GM19324 (cell line): ENCODE results near the gene LRRC8A.
"Not testable (repeated sequence)": the region's sequence is repeated elsewhere in the genome, so short reads cannot be mapped to it uniquely, and the experiment has no call there.

ENCODE experiments used
- ATAC-seq: cut with Tn5 transposase; IDR thresholded peaks from one replicate; pipeline ENCODE4 v1.9.1; 2021; ENCODE audit warnings: mild to moderate bottlenecking, moderate library complexity; ENCODE audit not compliant: unreplicated experiment, low FRiP score

Gene LRRC8A

DNA sequence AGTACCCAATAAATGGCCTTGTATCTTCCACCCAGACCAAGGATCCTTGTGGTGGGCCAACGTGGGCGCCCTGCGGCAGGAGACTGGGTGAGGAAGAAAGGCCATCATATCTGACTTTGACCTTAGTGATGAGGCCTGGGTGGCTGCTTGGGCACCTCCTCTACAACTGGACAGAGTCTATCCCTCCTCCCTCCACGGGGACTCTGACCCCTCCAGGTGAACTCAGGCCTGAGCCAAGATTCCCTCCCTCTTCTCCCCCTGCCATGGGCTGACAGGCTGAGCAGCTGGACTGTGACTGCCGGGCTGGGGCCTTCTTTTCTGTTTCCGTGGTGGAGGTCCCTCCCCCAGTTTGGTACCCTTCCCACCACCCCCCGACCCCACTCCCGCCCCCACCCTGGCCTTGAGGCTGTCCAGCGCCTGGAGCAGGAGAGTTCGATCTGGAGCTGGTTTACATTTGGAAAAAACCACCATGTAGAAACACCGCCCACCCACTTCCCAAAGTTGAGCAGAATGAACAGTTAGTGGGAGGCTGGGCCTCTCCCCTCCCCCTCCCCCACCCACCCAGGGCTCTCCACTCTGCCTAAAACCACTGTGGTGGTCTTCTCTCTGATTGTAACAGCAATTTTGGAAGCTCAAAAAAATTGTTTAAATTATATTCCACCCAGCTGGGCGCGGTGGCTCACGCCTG is 37.6 kb downstream of the LRRC8A start:
- ATAC-seq: no peak

- no peak for ATAC-seq
These were observed 38.6 kb downstream of the LRRC8A start, which contains the start of gene PHYHD1 for GRCh38 chr9:128920381-128921058. PHYHD1 (plus strand) TSS chr9:128920982; CDS start chr9:128922324, 1,342 bp downstream.

DNA sequence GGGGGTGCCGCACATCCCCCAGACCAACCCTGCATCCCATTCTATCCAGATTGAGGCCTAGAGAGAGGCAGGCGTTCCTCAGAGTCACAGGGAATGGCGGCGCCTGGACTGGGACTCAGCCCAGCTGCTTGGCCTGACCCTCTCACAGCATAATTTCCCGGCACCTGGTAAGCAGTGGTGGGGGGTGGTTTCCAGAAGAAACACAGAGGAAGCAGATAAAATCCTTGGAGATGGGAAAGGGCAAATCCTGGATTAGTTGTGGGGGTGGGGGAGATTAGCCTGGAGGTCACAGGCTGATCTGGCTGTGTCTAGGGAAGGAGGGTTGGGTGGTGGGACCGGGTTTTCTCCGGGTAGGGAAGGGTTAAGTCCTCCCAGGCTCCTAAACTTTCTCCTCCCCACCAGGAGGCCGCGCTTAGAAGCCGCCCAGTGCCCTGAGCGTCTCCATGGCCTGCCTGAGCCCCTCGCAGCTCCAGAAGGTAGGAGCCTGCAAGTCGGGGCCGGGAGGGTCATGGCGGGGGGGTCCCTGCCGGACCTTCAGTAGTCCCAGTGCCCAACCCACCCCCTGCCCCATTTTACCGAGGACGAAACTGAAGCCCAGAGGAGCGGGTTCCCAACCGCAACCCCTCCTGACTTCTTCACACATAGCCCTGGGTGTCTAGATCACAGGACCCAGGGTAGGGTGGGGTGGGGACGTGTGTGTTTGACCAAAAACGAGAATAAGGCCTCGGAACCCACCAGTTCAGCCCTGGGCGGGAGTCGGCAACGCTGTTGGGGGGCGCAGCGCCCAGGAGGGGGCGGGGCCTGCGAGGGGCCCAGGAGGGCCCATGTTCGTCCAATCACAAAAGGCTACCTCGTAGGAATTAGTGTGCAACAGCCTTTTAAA is 40.2 kb downstream of the LRRC8A start:
- no peak for ATAC-seq

- no peak for ATAC-seq
These were observed 41.6 kb downstream of the LRRC8A start for GRCh38 chr9:128923493-128923883.

DNA sequence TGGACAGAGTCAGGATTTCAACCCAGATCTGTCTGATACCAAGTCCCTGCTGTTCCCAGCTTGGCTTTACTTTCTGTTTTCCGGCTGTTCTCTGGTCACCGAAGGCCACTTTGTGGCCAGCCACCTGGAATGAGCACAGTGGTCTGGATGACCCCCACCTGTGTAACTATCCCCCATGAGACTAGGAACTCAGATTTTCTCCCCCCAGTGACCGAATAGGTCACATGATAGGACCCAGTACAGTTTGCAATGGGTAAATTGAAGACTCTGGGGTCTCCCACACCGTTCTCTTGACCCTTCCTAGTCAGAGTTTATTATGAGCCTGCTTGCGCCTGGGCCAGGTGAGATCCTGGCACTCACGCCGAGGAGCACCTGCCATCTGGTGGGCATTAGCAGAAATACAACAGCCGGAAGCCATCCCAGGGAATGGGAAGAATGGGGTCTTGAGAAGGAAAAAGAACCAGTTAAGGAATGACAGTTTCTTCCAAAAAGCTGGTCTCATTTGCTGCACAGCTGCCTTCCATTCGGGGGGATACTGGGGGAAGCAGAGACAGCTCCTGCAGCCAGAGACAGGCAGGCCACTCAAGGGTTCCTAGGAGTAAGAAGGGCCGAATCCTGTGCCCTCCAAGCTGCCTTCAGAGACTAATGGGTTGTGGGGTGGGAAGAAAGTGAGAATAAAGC is 45.9 kb downstream of the LRRC8A start:
- no peak for ATAC-seq

GRCh38 chr9:128928624-128929023 is 46.7 kb downstream of the LRRC8A start:
- ATAC-seq: no peak

DNA sequence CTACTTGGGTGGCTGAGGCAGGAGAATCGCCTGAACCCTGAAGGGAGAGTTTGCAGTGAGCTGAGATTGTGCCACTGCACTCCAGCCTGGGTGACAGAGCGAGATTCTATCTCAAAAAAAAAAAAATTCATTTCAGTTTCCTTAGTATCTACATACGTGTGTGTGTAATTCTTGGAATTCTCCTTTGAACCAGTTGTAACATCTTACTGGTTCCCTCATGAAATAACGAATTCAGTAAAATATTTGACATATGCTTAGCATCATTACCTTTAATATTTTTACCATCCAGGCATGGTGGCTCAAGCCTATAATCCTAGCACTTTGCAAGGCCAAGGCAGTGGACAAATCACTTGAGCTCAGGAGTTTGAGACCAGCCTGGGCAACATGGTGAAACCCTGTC is 47.6 kb downstream of the LRRC8A start:
- ATAC-seq: no peak

- ATAC-seq: no peak
These were observed 51.8 kb downstream of the LRRC8A start for GRCh38 chr9:128933731-128934130.

GRCh38 chr9:128936171-128936865 is 54.4 kb downstream of the LRRC8A start:
- ATAC-seq: no peak

DNA sequence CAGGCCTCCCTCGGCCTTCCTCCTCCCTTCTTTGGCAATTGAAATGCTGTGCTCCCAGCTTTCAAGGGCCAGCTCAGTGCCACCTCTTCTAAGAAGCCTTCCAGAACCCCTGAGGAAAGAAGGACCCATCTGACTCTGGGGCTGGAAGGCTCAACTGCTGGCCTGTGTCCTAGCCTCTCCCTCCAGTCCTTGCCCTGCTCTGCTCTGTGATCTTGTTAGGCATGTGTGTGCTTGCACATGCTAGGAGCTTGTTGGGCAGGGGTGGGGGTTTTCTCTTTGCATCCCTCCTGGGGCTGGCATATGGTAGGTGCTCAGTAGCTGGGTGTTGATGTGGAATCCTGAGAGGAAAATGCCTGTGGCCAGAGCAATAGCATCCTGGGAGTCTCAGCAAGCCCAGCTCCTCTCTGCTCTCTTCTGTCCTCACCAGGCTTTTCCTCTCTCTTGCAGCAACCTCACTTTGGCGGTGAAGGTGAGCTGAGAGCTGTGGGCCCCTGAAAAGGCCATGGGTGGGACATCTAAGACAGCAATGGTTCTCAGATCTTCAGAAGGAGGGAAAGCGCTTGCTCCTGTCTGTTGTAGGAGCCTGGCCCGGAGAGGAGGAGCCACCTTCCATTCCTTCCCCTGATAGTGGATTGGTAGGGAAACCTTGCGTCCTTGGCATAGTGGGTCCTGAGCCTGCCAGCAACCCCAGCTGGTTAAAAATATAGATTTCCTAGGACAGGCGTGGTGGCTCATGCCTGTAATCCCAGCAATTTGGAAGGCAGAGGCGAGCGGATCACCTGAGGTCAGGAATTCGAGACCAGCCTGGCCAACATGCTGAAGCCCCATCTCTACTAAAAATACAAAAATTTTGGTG is 55.6 kb downstream of the LRRC8A start:
- ATAC-seq: no peak

DNA sequence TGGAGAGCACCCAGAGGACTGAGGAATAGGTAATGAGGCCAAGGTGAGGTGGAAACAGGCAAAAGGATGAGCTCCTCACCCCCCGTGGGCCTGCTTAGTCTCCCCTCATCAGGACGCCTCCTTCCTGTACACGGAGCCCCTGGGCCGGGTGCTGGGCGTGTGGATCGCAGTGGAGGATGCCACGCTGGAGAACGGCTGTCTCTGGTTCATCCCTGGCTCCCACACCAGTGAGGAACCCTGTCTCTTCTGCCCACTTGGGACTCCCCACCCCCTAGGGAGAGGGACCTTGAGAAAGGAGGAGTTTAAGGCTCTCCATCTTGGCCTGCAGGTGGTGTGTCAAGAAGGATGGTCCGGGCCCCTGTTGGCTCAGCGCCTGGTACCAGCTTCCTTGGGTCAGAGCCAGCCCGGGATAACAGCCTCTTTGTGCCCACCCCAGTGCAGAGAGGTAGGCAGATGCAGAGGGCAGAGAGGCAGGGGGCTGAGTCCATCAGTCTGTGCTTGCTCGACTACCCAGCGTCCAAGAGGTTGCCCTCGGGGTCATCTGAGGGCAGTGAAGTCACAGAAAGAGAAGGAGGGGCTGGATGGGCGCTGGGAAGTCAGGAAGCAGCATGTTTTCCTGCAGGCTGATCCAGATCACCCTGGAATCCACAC is 58.5 kb downstream of the LRRC8A start:
- ATAC-seq: no peak

- no peak for ATAC-seq
These were observed 59.2 kb downstream of the LRRC8A start for GRCh38 chr9:128940946-128941755.

DNA sequence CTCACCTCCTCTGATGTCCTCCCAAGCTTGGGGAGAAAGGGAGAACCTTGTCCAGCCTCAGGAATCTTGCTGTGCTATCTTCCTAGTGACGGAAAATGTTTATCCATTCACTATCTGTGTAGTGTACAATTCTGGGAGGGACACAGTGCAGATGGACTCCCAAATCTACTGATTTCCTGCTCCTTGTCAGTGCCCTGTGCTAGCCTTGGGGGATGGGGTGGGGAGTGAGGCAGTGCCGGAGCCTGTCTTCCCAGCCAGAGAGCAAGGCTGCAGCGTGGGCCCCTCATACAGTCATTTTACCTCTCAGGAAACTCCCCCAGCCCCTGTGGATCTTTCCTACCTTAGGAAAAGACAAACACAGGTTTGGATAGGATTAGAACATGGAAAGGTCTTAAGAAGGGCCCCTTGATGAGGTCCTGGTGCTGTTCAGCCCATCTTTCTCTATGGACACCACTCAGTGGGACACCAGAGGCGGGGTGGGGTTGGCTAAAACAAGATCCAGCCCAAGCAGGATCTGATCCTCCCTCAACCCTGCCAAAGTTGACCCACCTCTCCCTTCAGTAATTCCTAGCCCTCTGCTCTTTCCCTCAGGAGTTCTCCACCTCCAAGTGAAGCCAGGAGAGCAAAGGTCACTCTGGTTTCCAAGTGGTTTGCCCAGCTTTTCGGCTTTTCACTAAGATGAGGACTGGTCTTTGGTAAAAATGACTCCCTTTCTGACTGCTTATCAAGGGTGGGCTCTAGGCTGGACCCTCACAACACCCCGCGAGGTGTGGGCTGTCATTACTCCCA is 62.1 kb downstream of the LRRC8A start:
- no peak for ATAC-seq

DNA sequence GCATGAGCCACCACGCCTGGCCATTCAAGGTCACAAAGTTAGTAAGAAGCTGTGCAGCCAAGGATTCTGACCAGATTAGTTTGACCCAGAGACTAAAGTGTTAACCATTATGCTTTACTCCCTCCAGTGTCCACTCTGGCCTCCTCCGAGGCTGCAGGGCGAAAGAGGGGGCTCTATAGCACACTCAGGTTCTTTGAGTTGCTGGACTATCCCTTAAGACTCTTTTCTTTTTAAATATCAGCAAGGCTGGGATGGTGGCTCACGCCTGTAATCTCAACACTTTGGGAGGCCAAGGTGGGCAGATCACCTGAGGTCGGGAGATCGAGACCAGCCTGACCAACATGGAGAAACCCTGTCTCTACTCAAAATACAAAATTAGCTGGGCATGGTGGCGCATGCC is 63.0 kb downstream of the LRRC8A start:
- ATAC-seq: not testable (repeated sequence)

DNA sequence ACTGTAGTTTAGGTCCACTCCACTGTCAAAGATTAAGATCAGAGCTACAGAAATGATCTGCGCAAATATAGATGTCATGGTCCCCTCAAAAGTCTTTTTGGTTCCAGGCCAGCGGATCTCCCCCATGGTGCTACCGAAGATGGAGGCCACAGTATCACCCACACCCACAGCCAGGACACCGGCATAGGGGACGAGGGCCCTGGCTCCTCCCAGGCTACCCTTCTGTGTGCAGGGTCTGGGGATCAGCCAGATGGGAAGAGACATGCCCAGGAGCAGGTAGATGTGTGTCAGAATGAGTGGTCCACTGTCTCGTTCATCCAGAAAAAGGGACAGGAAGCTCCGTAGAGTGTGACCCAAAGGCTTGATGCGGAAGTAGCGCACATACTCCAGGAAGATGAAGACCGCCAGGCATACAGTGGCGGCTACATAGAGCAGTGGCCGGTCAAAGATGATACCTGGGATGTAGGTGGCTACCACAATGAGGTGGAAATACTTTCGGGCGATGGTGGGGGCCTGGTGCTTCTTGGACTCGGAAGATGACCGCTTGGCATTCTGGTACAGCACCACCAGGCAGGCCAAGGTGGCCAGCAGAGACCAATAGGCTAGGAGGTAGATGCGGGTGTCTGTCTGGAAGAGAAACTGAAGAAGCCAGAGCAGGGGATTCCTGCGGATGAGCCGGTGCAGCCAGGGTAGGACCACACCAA is 64.0 kb downstream of the LRRC8A start:
- no peak for ATAC-seq

- ATAC-seq: peak; percentile 16
These were observed 64.8 kb downstream of the LRRC8A start for GRCh38 chr9:128946571-128947276.
